AG09309 (cell line): ENCODE results near the gene RGS6.

ENCODE experiments used
- DNase-seq: peaks from one replicate; pipeline ENCODE4 v3.0.0-alpha.2; 2010; ENCODE audit warnings: low read depth
- H3K4me3 ChIP-seq: 2 replicates; pipeline ENCODE4 v1.5.1; 2011; ENCODE audit warnings: mild to moderate bottlenecking, low read depth, low read length, moderate library complexity; ENCODE audit not compliant: control insufficient read depth
- TF ChIP-seq, protein P1 (sequence below): IDR thresholded peaks from 2 replicates; pipeline ENCODE4 v1.5.1; 2011; ENCODE audit warnings: mild to moderate bottlenecking, low read depth, low read length, inconsistent platforms; ENCODE audit not compliant: insufficient read depth, control insufficient read depth; ENCODE audit errors: missing control alignments

RGS6 gene

DNA sequence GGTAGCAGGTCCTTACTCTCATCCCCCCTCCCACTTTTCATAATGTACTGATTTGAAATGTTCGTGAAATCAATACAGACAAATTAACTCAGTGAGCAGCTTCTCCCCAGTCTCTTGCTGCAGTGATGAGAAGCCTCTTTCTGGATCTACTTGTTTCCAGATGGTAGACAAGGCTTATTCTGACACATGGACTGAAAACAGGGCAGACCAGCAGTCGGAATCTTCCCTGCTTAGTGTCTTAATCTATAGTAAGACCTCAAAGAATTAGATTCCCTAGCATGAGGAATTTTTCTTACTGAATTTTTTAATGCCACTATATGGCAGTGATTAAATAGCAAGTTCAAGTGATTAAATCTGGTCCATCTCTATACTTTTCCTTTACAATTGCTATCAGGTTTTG lies 120.1 kb downstream of the RGS6 start:
- TF ChIP-seq, protein P1, sequence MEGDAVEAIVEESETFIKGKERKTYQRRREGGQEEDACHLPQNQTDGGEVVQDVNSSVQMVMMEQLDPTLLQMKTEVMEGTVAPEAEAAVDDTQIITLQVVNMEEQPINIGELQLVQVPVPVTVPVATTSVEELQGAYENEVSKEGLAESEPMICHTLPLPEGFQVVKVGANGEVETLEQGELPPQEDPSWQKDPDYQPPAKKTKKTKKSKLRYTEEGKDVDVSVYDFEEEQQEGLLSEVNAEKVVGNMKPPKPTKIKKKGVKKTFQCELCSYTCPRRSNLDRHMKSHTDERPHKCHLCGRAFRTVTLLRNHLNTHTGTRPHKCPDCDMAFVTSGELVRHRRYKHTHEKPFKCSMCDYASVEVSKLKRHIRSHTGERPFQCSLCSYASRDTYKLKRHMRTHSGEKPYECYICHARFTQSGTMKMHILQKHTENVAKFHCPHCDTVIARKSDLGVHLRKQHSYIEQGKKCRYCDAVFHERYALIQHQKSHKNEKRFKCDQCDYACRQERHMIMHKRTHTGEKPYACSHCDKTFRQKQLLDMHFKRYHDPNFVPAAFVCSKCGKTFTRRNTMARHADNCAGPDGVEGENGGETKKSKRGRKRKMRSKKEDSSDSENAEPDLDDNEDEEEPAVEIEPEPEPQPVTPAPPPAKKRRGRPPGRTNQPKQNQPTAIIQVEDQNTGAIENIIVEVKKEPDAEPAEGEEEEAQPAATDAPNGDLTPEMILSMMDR = no peak
- no peak for DNase-seq

DNA sequence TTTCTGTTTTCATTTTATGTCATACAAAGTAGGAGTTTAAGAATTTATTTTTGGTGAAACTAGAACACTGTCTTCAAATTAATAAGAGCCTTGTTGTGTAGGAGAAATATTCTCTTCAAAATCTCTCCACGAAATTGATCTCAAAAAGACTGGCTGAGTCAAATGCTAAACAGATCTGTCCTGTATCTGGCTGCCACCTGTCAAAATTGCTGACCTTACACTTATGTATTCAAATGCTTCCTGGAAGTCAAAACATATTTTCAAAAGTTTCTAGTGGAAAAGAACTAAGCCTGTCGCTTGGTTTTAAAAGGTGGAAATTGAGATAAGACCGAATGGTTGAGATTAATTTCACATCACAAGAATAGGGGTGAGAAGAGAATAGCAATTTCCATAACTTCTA lies 121.4 kb downstream of the RGS6 start:
- TF ChIP-seq, protein P1 = no peak
- no peak for DNase-seq
- H3K4me3 ChIP-seq = no peak overlapping the region

More for the DNA sequence above, 120.1 kb downstream of the RGS6 start:
- H3K4me3 ChIP-seq = no peak overlapping the region

DNA sequence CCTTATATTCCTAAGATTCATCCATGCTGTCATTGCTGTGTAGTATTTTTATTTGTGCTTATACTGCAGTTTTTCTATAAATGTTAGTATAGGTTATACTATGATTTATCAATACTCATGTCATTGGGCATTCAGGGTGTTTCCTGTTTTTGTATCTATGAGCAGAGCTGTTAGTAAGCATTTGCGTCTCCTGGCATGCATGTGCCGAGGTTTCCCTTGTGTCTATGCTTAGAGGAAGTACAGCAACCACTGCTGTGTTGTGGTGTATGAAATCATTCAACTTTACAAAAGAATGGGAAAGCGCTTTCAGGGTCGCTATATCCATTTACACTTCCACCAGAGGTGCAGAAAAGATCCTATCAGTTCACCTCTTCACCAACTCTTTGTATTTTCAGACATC lies 122.7 kb downstream of the RGS6 start:
- TF ChIP-seq, protein P1 = no peak
- no peak for DNase-seq
- H3K4me3 ChIP-seq = no peak overlapping the region

DNA sequence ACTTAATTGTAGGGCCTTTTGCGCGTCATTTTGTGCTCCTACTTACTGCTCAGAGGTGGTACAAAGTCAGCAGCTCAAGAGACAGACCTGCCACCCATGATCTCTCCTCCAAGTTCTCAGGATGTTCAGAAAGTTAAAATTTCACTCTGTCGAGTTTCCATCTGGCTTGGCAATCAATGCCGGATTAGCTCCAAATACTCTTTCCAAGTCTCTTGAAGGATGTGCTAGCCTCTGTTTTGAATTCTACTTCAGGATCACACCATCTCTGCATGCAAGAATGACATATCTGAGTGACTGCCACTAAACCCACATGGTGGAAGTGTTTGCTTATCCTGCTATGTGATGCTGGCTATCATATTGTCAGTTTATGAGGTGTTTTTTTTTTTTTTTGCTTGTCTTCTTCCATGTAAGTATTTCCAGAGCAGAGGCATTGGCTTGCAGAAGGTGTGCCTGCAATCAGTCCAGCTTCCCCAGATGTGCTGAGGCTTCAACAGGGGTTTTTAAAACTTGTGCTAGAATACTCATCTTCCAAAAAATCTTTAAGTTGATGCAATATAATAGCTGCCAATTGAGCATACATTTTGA lies 125.6 kb downstream of the RGS6 start:
- H3K4me3 ChIP-seq = no peak overlapping the region
- TF ChIP-seq, protein P1 = no peak
- no peak for DNase-seq

DNA sequence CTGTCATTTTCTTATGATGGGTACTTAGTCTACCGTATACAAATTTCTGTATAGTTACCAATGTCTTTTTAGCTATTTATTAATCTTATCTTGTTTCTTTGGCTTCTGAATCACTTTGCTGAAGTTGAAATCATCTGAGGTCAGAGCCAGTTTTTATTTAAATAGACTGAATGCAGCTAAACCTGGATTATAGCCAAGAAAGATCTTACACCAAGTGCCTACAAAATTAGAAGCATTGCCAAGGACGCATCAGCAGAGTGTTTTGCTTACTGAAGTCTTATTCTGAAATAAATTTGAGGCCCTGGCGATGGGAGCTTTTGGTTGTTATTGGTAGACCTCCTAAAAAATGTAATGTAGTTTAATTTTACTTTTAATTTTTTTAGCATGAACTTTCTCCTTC lies 128.2 kb downstream of the RGS6 start:
- TF ChIP-seq, protein P1 = no peak
- DNase-seq = no peak
- no peak overlapping the region for H3K4me3 ChIP-seq

DNA sequence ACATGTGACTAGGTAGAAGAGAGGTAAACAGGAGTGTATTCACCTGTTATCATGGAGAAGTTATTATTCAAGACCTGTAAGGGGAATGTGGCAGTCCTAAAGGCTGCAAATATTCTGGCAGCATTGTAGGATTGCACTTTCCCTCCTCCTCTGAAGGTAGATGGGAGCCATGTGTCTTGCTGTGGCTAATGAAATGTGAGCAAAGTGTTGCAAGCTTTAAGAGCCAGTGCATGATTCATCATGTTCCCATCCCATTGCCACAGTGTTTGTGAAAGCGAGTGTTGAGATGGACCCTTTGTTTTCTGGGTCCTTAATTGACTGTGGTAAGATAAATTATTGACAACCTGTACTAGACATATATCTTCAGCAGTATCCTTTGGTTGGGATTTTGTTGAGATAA lies 128.7 kb downstream of the RGS6 start:
- TF ChIP-seq, protein P1 = no peak
- H3K4me3 ChIP-seq = no peak overlapping the region
- DNase-seq = no peak

DNA sequence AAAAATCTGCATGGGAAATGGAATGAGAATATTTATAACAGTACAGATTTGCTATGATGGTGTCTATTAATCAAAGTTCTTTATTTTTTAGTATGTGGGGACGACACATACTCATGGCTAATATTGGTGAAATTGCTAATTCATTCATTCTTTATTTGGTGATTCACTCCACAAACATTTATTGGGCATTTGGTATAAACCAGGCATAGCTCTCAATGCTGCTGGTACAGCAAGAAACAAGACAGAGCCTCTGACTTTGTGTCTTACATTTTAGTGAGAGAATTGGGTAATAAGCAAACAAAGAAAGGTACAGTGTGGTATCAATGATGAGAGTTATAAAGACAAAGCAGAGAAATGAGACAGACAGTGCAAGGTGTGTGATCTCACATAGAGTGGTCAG lies 129.5 kb downstream of the RGS6 start:
- DNase-seq = no peak
- H3K4me3 ChIP-seq = no peak overlapping the region
- TF ChIP-seq, protein P1 = no peak
